Bronchial epithelial cell (primary cell): Measurements from ENCODE around the gene PAPPA2. TPM values are rescaled to one million over a fixed set of nuclear protein-coding genes. Genes with fewer than 3 reads are reported as not detected.

ENCODE experiments used
- DNase-seq: peaks from one replicate; pipeline ENCODE4 v3.0.0-alpha.2; 2010; ENCODE audit warnings: low read depth
- FAIRE-seq: peaks from 2 replicates; lab custom pipeline; 2011; peaks lifted over from hg19 to GRCh38; lab: Jason Lieb, UNC
- H3K27me3 ChIP-seq: 2 replicates; pipeline ENCODE4 v1.5.1; 2011; ENCODE audit warnings: low read length; ENCODE audit not compliant: control insufficient read depth, insufficient read depth
- H3K36me3 ChIP-seq: 2 replicates; pipeline ENCODE4 v1.5.1; 2011; ENCODE audit warnings: low read length; ENCODE audit not compliant: control insufficient read depth, insufficient read depth
- H3K4me3 ChIP-seq: 2 replicates; pipeline ENCODE4 v1.5.1; 2011; ENCODE audit warnings: mild to moderate bottlenecking, low read depth, low read length, control low read depth
- CTCF ChIP-seq: IDR thresholded peaks from 2 replicates; pipeline ENCODE4 v1.5.1; 2011; ENCODE audit warnings: mild to moderate bottlenecking, moderate library complexity, low read length, control low read depth, inconsistent platforms; ENCODE audit not compliant: insufficient read depth, severe bottlenecking
- total RNA-seq: library from RNA; depleted of rRNA; stranded (reverse); fragments of >200 nt; gene quantifications from 2 replicates; pipeline ENCODE4 v1.2.1, GENCODE V29; 2014

PAPPA2 gene
- total RNA-seq, 1 donor from 2014 or later, result 8.7 TPM

- no peak for TF ChIP-seq CTCF
- H3K4me3 ChIP-seq, result no peak overlapping the region
- H3K36me3 ChIP-seq, result no peaks in the 10 kb centered on the region
- no peaks in the 10 kb centered on the region for H3K27me3 ChIP-seq
- DNase-seq (no peak), FAIRE-seq (no peak)
Measured at GRCh38 chr1:176768532-176768931, 305.6 kb downstream of the PAPPA2 start.

GRCh38 chr1:176770066-176770465, 307.1 kb downstream of the PAPPA2 start:
- Histone ChIP-seq H3K27me3 (no peaks in the 10 kb centered on the region), H3K36me3 (no peaks in the 10 kb centered on the region), H3K4me3 (no peak overlapping the region)
- TF ChIP-seq CTCF, result no peak
- FAIRE-seq, result no peak
- DNase-seq, result no peak

GRCh38 chr1:176773038-176773437, 310.1 kb downstream of the PAPPA2 start:
- DNase-seq (no peak), FAIRE-seq (no peak)
- Histone ChIP-seq H3K27me3 (no peaks in the 10 kb centered on the region), H3K36me3 (no peaks in the 10 kb centered on the region), H3K4me3 (no peak overlapping the region)
- TF ChIP-seq CTCF, result no peak

- H3K36me3 ChIP-seq, result no peaks in the 10 kb centered on the region
- FAIRE-seq (no peak), DNase-seq (no peak)
- TF ChIP-seq CTCF, result no peak
- no peaks in the 10 kb centered on the region for H3K27me3 ChIP-seq
- H3K4me3 ChIP-seq, result no peak overlapping the region
Measured at GRCh38 chr1:176774224-176774623, 311.2 kb downstream of the PAPPA2 start.

GRCh38 chr1:176775378-176775777, 312.4 kb downstream of the PAPPA2 start:
- Histone ChIP-seq H3K4me3 (no peak overlapping the region), H3K27me3 (no peaks in the 10 kb centered on the region), H3K36me3 (no peaks in the 10 kb centered on the region)
- DNase-seq (no peak), FAIRE-seq (no peak)
- TF ChIP-seq CTCF, result no peak

- DNase-seq (no peak), FAIRE-seq (no peak)
- Histone ChIP-seq H3K27me3 (no peaks in the 10 kb centered on the region), H3K36me3 (no peaks in the 10 kb centered on the region), H3K4me3 (no peak overlapping the region)
- TF ChIP-seq CTCF, result no peak
Measured at GRCh38 chr1:176775996-176776395, 313.0 kb downstream of the PAPPA2 start.
